ENCODE results near the gene NR2C2. TPM values are rescaled to one million over a fixed set of nuclear protein-coding genes. Genes with fewer than 3 reads are reported as not detected.
A peak's percentile ranks its signal among the peaks of the same experiment; 100 is the strongest.

NR2C2 gene
- total and polyA plus RNA-seq, 2 donors (not counting 1 experiment from before 2014, with no cell fraction given): 22.8 to 96.9 TPM

GRCh38 chr3:14950274-14950673 lies 2.9 kb downstream of the NR2C2 start:
- Histone ChIP-seq H3K4me3 (ENCODE audit: control extremely low read depth in 1 of 5, extremely low read depth in 1 of 5, insufficient read depth in 1 of 5, low read depth in 2 of 5, low read length in 4 of 5) (no peak overlapping the region), H3K9ac (ENCODE audit: low read length) (no peak overlapping the region), H3K4me1 (ENCODE audit: control insufficient read depth in 2 of 2, insufficient read depth in 2 of 2, low read length in 2 of 2) (peaks cover 25 to 29% of the 10 kb centered on the region in 2 donors), H2AFZ (ENCODE audit: insufficient read depth, low read depth, low read length, poor library complexity, severe bottlenecking) (no peak overlapping the region), H3K79me2 (ENCODE audit: control insufficient read depth, insufficient read depth, low read length) (peaks cover 85% of the 10 kb centered on the region), H3K27me3 (replicated peaks in 1 of 4; ENCODE audit: control extremely low read depth in 1 of 4, control insufficient read depth in 3 of 4, insufficient read depth in 4 of 4, low read length in 3 of 4) (no peaks in the 10 kb centered on the region), H3K27ac (ENCODE audit: low read length in 2 of 2) (peak overlapping the region in 1 of 2 donors; percentile 20), H3K4me2 (replicated peaks; ENCODE audit: low read depth, low read length, poor library complexity, severe bottlenecking) (no peak overlapping the region), H3K36me3 (replicated peaks in 1 of 2; ENCODE audit: control extremely low read depth in 1 of 2, control insufficient read depth in 1 of 2, extremely low read depth in 1 of 2, insufficient read depth in 2 of 2, low read length in 1 of 2) (peaks cover 2 to 8% of the 10 kb centered on the region in 2 experiments), H4K20me1 (ENCODE audit: control insufficient read depth, insufficient read depth, low read length, poor library complexity, severe bottlenecking) (peaks cover 25% of the 10 kb centered on the region), H3K9me3 (ENCODE audit: control extremely low read depth in 1 of 3, control insufficient read depth in 2 of 3, insufficient read depth in 1 of 3, low read length in 2 of 3) (no peaks in the 10 kb centered on the region)
- WGBS (ENCODE audit: insufficient coverage): 84% methylated on average over 2 of the region's 2 CpGs
- no peak for TF ChIP-seq CTCF (IDR thresholded peaks at IDR 0.05)
- no peak for TF ChIP-seq EZH2 (IDR thresholded peaks at IDR 0.05; ENCODE audit: borderline replicate concordance, insufficient read depth, low read depth, low read length, poor library complexity, severe bottlenecking)
- intact Hi-C loops (cut with micrococcal nuclease): no loop called here
- no peak for DNase-seq
- no peaks in the 10 kb centered on the region for H3K9me3 Mint-ChIP-seq (ENCODE audit: insufficient read depth)
- POLR2A ChIA-PET: no interaction called here
- CTCF ChIA-PET: interaction anchor here (1.0 kb wide), 1 partner anchor 158 kb away, joined by 3 read pairs; no protein-coding TSS in a partner anchor
- no peak for ATAC-seq (ENCODE audit: low read depth)
- no peak overlapping the region for H3K4me3 Mint-ChIP-seq
- no peak overlapping the region for H3K27ac Mint-ChIP-seq
- H3K27me3 Mint-ChIP-seq: no peaks in the 10 kb centered on the region
- peaks cover 48% of the 10 kb centered on the region for H3K4me1 Mint-ChIP-seq

- H3K9me3 Mint-ChIP-seq (ENCODE audit: insufficient read depth): no peaks in the 10 kb centered on the region
- H3K4me1 Mint-ChIP-seq: peaks cover 52% of the 10 kb centered on the region
- no peak for TF ChIP-seq CTCF (IDR thresholded peaks at IDR 0.05)
- TF ChIP-seq EZH2 (IDR thresholded peaks at IDR 0.05; ENCODE audit: borderline replicate concordance, insufficient read depth, low read depth, low read length, poor library complexity, severe bottlenecking): no peak
- Histone ChIP-seq H4K20me1 (ENCODE audit: control insufficient read depth, insufficient read depth, low read length, poor library complexity, severe bottlenecking) (peaks cover 13% of the 10 kb centered on the region), H3K9ac (ENCODE audit: low read length) (no peak overlapping the region), H3K9me3 (ENCODE audit: control extremely low read depth in 1 of 3, control insufficient read depth in 2 of 3, insufficient read depth in 1 of 3, low read length in 2 of 3) (no peaks in the 10 kb centered on the region), H3K4me1 (ENCODE audit: control insufficient read depth in 2 of 2, insufficient read depth in 2 of 2, low read length in 2 of 2) (peaks cover 26 to 27% of the 10 kb centered on the region in 2 donors), H3K27me3 (replicated peaks in 1 of 4; ENCODE audit: control extremely low read depth in 1 of 4, control insufficient read depth in 3 of 4, insufficient read depth in 4 of 4, low read length in 3 of 4) (no peaks in the 10 kb centered on the region), H3K79me2 (ENCODE audit: control insufficient read depth, insufficient read depth, low read length) (peaks cover 99% of the 10 kb centered on the region), H3K4me2 (replicated peaks; ENCODE audit: low read depth, low read length, poor library complexity, severe bottlenecking) (no peak overlapping the region), H3K4me3 (ENCODE audit: control extremely low read depth in 1 of 5, extremely low read depth in 1 of 5, insufficient read depth in 1 of 5, low read depth in 2 of 5, low read length in 4 of 5) (no peak overlapping the region), H3K36me3 (replicated peaks in 1 of 2; ENCODE audit: control extremely low read depth in 1 of 2, control insufficient read depth in 1 of 2, extremely low read depth in 1 of 2, insufficient read depth in 2 of 2, low read length in 1 of 2) (peaks cover 3 to 4% of the 10 kb centered on the region in 2 experiments), H3K27ac (ENCODE audit: low read length in 2 of 2) (no peak overlapping the region), H2AFZ (ENCODE audit: insufficient read depth, low read depth, low read length, poor library complexity, severe bottlenecking) (no peak overlapping the region)
- DNase-seq (no peak), ATAC-seq (ENCODE audit: low read depth) (no peak)
- no peaks in the 10 kb centered on the region for H3K27me3 Mint-ChIP-seq
- ChIA-PET POLR2A (no interaction called here), CTCF (no interaction called here)
- 100% methylated on average over 1 of the region's 1 CpG for WGBS (ENCODE audit: insufficient coverage)
- no peak overlapping the region for H3K4me3 Mint-ChIP-seq
- intact Hi-C loops (cut with micrococcal nuclease): no loop called here
- no peak overlapping the region for H3K27ac Mint-ChIP-seq
Observed at GRCh38 chr3:14957153-14957552, 9.8 kb downstream of the NR2C2 start.

All from B cell (primary cell).